HG02678 (cell line): ENCODE results near the gene SLC13A1.
"Not testable (repeated sequence)": the region's sequence is repeated elsewhere in the genome, so short reads cannot be mapped to it uniquely, and the experiment has no call there.

ENCODE experiments used
- ATAC-seq: cut with Tn5 transposase; IDR thresholded peaks from one replicate; pipeline ENCODE4 v1.9.1; 2021; ENCODE audit warnings: mild to moderate bottlenecking, moderate library complexity; ENCODE audit not compliant: unreplicated experiment

The SLC13A1 gene

DNA sequence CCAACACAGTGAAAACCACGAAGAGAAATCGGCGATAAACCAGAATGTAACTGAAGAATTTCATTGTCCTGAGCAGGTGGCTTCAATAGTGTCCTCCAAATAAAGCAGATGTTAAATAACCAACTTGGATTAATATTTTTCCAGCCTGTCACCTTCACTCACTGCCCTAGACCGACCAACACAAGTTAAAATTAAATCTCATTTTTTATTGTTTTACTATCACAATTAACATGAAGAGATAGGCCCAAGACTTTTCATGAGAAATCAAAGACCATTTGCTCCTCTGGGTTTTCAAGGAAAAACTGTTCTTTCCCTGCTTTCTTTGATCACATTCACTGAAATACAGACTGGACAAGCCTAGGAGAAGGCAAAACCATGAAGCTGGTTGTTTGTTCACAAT, at the start of gene SLC13A1:
SLC13A1 (minus strand) TSS at position 87 of the 400 bp plus-strand sequence; CDS start at position 64, 23 bp downstream.
- ATAC-seq = no peak

DNA sequence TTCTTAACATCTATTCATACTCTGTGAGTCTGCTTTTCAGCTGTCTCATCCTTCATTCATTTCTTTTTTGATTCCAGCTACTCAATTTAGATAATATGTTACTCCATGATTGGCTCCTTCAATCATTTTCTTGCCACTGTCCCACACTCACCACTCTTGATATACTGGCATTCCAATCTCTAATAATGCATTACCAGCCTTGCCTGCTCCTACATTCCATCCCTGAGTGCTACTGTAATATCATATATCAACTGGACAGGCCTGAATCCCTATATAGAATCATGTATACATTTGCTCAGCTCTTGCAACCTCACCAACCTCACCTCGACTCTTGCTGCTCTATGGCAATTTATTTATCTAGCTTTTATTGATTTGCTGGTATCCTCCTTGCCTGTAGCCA, 45.0 kb upstream of the SLC13A1 start:
- no peak for ATAC-seq

DNA sequence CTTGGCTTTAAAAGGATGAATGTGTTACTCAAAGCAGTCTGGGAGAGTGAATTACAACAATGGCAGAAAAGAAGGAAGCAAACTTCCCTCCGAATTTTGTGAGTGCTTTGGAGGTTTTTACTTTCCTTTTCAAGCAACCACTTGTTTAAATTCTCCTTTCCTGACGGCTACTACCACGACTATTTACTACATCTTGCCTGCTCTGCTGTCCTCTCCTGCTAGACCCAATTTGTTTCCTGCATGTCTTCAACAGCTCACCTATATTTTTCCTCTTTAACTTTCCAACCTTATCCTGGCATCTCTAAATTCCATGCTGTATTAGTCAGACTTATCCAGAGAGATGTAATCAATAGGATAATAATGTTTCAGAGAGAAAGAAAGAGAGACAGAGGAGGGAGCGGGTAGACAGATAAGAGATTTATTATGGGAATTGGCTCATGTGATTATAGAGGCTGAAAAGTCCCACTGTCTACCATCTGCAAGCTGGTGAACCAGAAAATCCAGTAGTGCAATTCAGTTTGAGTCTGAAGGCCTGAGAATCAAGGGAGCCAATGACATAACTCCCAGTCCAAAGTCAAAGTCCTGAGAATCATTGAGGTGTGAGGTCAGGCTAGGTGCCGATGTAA, 42.8 kb upstream of the SLC13A1 start:
- ATAC-seq = no peak

- no peak for ATAC-seq
Measured at GRCh38 chr7:123241809-123242208, 42.0 kb upstream of the SLC13A1 start.

DNA sequence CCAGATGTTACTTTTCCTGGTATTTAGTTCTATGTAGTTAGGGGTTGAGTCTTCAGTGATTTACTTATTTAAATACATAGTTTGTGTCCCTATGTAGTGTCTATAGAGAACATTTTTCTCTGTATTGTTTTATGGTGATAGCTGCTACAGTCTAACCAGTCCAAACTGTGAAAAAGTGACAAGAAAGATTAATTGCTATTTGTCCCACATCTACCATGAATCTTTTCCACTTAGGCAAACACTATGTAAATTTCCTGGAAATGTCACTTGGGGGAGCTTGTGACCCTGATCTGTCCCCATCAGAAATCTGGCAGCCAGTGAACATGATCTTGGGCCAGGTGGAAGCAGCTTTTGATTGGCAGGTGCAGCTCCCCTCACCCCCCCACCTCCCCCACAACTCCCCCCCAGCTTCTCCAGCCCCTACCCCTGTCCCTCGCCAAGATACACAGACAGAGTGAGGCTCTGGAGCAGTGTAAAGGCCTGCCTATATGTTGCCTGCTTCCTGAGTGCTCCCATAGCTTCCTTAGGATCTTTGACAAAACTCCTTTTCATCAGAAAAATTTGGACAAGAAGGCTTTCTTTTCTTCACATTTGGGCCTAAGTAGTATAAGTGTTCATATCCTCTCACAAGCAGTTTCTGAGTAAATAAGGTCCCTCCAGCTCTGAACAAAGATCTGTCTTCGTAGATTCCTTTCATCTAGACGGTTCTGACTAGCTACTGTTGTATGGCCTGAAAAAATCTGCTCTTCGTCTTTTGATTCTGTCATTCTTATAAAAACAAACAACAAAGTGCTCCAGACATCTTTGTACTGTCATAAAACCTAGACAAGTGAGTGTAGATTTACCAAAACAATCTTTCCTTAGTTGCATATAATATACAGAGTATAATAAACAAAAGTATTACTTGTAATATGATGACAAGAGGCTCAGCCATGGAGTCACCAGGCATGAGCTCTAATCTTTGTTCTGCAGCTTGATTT, 31.5 kb upstream of the SLC13A1 start:
- no peak for ATAC-seq

GRCh38 chr7:123230603-123231002, 30.8 kb upstream of the SLC13A1 start:
- ATAC-seq = no peak

DNA sequence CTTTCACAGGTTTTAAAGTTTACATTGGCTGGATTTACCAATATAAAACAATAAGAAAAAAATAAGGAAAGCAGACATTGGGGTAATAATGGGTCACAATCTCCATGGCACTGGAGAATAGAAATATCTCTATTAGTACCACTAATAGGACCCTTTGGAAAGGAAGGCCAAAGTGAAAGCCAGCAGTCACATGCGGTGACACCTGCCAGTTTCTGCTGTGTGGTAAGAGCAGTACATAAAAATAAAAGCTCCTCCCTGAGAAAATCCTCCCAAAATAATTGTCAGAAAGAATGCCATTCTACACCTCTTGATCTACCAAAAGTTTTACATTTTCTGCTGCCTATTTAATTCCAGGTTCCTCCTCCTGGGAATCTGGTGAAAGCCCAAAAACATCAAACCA, 30.4 kb upstream of the SLC13A1 start:
- no peak for ATAC-seq

DNA sequence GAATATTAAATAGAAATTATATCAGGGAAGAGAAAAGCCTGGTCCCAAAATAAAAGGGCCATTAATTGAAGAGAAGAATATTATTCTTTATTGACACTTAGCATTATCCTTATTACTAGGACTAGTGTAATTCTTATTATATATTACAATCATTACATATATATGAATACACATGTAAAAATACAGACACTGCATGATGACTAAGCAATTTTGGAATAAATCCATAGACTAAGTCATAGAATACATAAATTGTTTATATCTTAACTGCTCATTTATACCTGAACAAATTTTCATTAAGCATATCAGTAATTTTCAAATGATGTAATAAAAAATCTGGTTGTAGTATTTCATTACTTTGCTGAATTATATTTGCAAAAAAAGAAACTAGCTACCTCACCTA, 29.7 kb upstream of the SLC13A1 start:
- no peak for ATAC-seq

DNA sequence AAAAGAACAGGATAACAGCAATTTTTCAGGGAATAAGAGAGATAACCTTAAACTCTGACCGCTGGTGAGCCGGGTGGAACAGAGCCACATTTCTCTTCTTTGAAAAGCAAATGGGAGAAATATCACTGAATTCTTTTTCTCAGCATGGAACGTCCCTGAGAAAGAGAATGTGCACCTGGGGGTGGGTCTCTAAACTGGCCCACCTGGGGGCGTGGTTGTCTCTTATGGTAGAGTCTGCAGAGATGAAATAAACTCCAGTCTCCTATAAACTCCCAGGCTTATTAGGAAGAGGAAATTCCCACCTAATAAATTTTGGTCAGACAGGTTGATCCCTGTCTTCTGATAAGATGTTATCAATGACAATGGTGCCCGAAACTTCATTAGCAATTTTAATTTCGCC, 27.9 kb upstream of the SLC13A1 start:
- ATAC-seq = not testable (repeated sequence)

GRCh38 chr7:123220396-123220795, 20.6 kb upstream of the SLC13A1 start:
- ATAC-seq = no peak

GRCh38 chr7:123218866-123219265, 19.1 kb upstream of the SLC13A1 start:
- ATAC-seq = no peak

GRCh38 chr7:123216825-123217224, 17.1 kb upstream of the SLC13A1 start:
- ATAC-seq = no peak

DNA sequence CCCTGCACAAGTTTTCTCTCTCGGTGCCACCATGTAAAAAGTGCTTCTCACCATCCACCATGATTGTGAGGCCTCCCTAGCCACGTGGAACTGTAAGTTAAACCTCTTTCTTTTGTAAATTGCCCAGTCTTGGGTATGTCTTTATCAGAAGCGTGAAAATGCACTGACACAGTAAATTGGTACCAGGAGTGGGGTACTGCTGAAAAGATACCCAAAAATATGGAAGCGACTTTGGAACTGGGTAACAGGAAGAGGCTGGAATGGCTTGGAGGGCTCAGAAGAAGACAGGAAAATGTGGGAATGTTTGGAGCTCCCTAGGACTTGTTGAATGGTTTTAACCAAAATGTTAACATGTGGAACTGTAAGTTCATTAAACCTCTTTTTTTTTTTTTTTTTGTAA, 15.6 kb upstream of the SLC13A1 start:
- no peak for ATAC-seq

DNA sequence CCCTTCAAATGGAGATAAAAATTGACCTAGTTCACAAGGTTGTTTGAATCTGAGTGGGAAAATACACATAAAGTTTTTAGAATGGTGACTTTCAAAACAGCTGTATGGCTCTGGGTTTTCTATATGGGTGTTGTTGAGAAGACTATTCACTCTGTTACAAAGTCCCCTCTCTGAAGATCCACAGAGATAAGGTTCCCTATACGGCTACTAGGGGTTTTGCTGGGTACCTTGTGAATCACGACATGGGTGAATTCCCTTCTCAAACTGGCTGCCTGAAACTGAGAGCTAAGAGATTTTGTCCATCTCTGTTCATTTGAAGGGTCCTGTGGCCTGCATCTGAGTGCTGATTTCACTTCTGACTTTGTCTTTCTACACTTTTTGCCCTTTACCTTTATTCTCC, 11.8 kb upstream of the SLC13A1 start:
- peak; percentile 65 for ATAC-seq

DNA sequence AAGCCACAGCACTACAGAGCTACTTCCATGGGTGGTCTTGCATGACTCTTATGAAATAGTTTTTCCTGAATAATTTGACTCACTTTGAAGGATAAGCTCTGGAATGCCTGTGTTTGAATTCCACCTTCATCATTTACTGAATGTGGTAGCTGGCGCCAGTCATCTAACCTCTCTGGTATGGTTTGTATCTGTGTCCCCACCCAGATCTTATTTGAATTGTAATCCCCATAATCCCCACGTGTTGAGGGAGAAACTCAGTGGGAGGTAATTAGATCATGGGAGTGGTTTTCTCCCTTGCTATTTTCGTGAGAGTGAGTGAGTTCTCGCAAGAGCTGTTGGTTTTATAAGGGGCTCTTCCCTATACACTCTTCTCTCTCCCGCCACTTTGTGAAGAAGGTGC, 11.2 kb upstream of the SLC13A1 start:
- ATAC-seq = no peak

DNA sequence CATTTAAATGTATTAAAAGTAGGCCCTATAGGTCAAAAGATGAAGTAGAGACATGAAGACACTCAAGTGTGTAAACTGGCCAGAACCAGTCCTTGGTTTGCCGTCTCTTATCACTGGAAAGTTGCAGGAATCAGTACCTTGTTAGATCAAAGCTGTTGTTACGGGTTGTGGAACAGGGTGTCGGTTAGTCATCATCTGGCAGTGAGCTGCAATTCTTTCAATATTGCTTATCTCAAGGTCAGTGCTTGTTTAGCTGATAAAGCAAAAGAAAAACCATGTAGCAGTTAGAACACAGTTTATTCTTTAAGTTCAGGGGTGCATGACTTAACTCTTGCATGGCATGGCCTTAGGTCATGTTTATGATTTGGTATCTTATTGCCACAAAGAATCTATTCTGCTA, 10.0 kb upstream of the SLC13A1 start:
- ATAC-seq = no peak

DNA sequence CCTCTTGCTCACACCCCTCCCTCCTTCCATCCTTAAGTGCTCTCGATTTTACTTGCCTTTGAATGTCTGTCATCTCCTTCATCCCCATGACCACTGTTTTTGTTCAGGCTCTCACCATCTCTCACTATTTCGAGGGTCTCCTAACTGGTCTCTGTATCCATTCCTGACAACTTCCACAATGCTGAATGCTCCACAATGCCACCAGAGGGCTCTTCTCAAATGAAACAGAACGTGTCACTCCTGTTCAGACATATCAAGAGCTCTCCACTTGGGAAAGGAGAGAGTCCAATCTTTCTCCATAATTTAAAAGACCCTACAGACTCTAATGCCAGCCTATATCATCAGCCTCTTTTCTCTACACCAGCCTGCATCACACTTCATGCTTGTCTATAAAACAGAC, 9.0 kb upstream of the SLC13A1 start:
- no peak for ATAC-seq

GRCh38 chr7:123204206-123204835, 4.6 kb upstream of the SLC13A1 start:
- no peak for ATAC-seq

DNA sequence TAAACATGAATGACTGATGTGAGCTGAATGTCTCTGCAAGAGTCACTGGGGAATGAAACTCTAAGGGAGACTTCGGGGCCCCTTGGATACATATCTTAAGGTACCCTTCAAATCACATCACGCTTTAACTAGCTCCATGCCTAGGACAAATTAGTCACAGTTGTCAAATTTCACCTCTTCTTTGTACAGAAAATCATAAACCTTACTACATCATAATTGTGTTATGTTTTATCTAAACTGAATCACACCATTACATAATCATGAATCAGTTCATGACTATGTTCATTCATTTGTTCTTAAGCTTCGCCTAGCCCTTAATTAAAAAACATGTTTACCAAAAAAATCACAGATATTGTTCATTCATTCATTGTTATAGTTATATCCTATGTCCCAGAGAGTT, 2.1 kb upstream of the SLC13A1 start:
- no peak for ATAC-seq

- no peak for ATAC-seq
Measured at GRCh38 chr7:123198668-123199652, 809 bp downstream of the SLC13A1 start.

- no peak for ATAC-seq
Measured at GRCh38 chr7:123198111-123198510, 1.7 kb downstream of the SLC13A1 start.
